ENCODE measurements around the gene PDE2A.

DNA sequence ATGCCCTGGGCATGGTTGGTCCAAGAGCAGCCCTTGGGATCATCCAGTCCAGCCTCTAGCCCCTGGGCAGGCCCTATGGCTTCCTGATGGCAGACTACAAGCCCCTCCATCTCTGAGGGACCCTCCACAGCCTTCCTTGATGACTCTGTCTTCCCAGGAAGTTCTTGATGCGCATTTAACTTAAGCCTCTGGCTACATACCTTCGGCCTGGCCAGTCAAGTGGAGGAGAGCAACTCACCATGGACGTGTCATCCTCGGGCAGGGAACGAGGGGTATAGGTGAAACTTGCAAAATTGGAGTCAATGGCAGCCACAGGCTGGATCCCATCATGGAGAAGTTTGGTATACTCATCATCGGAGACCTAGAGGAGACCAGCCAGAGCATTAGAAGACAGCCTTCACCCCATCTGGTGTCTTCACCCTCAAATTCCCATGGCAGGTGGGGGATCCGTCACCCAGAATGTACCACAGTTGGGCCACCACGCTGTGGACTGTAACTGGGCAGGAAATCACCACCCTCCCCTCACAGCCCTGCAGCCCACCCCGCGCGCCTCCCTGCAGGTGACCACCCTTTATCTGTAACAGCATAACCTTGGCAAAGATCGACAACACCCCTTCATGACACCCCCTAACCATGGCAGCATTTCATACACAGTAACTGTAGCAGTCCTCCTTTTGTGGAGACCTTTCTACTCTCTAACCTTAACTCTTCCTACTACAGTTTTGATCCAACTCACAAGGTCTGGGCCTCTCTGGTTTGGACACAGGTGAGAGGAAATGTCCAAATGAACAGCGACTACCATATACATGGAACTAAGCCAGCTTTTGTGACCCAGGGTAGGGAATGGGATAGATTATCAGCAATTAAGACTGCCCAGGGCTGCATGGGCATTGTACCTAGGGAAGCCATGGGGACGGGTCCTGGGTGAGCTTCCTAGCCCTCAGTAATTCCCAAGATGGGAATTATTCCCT is 91.7 kb downstream of the PDE2A start:
- no peak for TF ChIP-seq CTCF (IDR thresholded peaks at IDR 0.05)
- TF ChIP-seq RFX5 (IDR thresholded peaks at IDR 0.05): no peak
- no peak for TF ChIP-seq SMC3 (IDR thresholded peaks at IDR 0.05)
- no peak for TF ChIP-seq GATA3 (IDR thresholded peaks at IDR 0.05; ENCODE audit: borderline replicate concordance)
- no peak for TF ChIP-seq RAD21 (conservative IDR thresholded peaks at IDR 0.05 in 1 of 2, IDR thresholded peaks at IDR 0.05 in 1 of 2)
- TF ChIP-seq POLR2A (IDR thresholded peaks at IDR 0.05; ENCODE audit: low read length): no peak
- TF ChIP-seq, protein P1, sequence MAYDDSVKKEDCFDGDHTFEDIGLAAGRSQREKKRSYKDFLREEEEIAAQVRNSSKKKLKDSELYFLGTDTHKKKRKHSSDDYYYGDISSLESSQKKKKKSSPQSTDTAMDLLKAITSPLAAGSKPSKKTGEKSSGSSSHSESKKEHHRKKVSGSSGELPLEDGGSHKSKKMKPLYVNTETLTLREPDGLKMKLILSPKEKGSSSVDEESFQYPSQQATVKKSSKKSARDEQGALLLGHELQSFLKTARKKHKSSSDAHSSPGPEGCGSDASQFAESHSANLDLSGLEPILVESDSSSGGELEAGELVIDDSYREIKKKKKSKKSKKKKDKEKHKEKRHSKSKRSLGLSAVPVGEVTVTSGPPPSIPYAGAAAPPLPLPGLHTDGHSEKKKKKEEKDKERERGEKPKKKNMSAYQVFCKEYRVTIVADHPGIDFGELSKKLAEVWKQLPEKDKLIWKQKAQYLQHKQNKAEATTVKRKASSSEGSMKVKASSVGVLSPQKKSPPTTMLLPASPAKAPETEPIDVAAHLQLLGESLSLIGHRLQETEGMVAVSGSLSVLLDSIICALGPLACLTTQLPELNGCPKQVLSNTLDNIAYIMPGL (CRISPR knock-in tag; IDR thresholded peaks at IDR 0.05; ENCODE audit: borderline replicate concordance): no peak
- TF ChIP-seq NFE2L2 (conservative IDR thresholded peaks at IDR 0.05; ENCODE audit: low read length): no peak
- no peak for TF ChIP-seq MAZ (IDR thresholded peaks at IDR 0.05; ENCODE audit: borderline replicate concordance, low read depth, low read length)
- no peak for TF ChIP-seq BHLHE40 (IDR thresholded peaks at IDR 0.05; ENCODE audit: low read depth, low read length)
- TF ChIP-seq MAFK (IDR thresholded peaks at IDR 0.05; ENCODE audit: partially characterized antibody): no peak
- no peak for TF ChIP-seq EP300 (IDR thresholded peaks at IDR 0.05)
- no peak for TF ChIP-seq RNF2 (IDR thresholded peaks at IDR 0.05; ENCODE audit: borderline replicate concordance, low read depth)

Data from A549 (cell line).